GM19238 (cell line): ENCODE data around the gene TWF2.
"Not testable (repeated sequence)": the region's sequence is repeated elsewhere in the genome, so short reads cannot be mapped to it uniquely, and the experiment has no call there.

Experiments used
- DNase-seq: peaks from one replicate; pipeline ENCODE4 v3.0.0; 2011; ENCODE audit warnings: low spot score; ENCODE audit not compliant: insufficient read length

The TWF2 gene

DNA sequence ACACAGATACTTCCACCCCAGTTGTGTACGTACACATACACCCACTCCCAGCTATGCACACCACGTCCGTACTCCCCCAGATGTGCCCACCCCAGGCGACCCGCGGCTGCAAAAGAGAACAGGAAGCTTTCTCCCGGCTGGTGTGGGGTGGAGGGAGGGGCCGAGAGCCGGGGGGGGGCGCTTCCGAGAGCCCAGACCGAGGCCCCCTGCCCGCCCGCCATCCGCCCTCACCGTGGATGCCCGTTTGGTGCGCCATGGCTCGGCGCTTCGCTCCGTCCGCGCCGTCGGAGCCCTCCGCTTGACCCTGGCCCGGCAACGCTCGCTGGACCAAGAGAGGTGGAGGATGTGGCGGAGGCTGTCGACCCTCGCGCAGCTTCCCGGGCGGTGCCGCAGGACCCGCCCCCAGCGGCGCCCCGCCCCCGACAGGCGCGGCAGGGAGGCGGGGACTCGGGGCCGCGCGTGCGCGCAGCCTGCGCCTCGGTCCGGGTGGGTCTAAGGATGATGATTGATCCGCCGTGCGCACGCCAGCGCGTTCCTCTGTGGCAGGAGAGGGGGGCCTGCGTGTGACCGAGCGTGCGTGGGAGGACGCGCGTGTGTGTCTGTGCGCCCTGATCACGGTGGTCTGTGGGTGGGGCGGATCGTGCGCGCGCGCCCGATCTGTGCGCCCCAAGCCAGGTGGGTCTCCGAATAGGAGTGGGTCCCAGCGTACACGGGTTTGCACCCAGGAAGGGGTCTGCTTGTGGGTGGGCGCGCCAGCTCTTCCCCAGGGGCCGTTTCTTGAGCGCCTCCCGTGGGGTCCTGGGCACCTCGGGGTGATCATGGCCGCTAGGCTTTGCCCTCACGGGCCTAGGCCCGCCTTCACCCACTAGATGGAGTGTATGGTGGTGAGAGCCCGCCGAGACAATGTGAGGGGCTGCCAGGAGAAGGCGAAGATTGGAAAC, at the start of gene TWF2:
Gene TWF2 (minus strand): TSS at position 398 of the 941 bp plus-strand sequence. CDS start 142 bp downstream, at position 256.
- peak; percentile 96 for DNase-seq

DNA sequence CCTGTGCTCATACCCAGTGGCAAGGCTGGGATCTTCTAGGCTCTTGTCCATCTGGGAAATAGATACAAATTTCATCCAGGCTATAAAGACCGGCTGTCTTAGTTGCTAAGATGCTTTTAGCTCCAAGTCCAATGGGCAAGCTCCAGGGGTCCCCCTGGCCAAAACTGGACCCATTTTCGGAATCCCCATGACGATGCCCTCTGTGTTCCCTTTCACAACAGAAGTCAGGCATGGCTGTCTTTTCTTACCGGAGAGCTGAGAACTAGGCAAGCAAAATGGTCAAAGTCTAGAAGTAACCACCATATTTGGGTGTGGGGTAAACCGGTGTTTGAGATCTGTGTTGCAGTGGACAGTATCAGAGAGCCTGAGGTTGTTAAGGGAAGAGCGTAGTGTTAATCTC, 49.7 kb upstream of the TWF2 start:
- no peak for DNase-seq

DNA sequence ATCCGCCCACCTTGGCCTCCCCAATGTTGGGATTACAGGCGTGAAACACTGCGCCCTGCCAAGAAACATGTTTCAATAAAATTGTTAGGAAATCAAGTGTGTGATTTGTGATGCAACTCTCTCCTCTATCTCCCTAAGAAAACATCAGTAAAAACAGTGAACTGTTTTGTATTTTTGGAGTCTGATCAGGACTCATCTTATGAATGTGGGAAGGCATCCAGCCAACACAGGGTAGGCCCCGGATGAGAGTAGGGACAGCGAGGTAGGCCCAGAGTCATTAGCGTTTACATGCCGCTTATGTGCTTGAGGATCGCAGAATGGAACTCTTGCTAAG, 47.8 kb upstream of the TWF2 start:
- no peak for DNase-seq

GRCh38 chr3:52284051-52284450, 45.1 kb upstream of the TWF2 start:
- not testable (repeated sequence) for DNase-seq

- DNase-seq: no peak
Measured at GRCh38 chr3:52283306-52283705, 44.3 kb upstream of the TWF2 start.

GRCh38 chr3:52281981-52282801, 43.2 kb upstream of the TWF2 start:
- DNase-seq: no peak

DNA sequence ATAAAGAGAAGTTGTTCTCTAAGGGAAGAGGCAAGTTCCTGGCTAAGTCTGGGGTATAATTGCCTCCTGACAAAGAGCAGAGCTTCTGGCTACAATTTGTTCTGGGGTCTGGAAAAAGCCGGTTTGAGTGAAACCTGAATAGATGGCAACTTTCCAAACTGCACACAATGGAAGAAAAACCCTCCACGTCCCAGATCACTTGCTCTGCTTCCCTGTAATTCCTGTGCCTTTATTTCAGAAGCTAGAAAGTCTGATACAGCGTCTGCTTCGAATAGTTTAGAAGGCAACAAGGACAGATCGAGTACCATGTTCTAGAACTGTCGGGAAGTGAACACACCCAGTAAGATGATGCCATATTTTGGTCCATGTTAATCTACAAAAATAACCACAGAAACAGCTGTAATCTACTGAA, 41.1 kb upstream of the TWF2 start:
- no peak for DNase-seq

- no peak for DNase-seq
Measured at GRCh38 chr3:52279596-52279995, 40.6 kb upstream of the TWF2 start.

GRCh38 chr3:52278510-52279069, 39.6 kb upstream of the TWF2 start, which contains the start of gene WDR82:
WDR82 (minus strand) TSS chr3:52278649; CDS start chr3:52278361, 288 bp downstream.
- peak; percentile 97 for DNase-seq

- DNase-seq: peak; percentile 68
Measured at GRCh38 chr3:52277972-52278509, 39.1 kb upstream of the TWF2 start.

DNA sequence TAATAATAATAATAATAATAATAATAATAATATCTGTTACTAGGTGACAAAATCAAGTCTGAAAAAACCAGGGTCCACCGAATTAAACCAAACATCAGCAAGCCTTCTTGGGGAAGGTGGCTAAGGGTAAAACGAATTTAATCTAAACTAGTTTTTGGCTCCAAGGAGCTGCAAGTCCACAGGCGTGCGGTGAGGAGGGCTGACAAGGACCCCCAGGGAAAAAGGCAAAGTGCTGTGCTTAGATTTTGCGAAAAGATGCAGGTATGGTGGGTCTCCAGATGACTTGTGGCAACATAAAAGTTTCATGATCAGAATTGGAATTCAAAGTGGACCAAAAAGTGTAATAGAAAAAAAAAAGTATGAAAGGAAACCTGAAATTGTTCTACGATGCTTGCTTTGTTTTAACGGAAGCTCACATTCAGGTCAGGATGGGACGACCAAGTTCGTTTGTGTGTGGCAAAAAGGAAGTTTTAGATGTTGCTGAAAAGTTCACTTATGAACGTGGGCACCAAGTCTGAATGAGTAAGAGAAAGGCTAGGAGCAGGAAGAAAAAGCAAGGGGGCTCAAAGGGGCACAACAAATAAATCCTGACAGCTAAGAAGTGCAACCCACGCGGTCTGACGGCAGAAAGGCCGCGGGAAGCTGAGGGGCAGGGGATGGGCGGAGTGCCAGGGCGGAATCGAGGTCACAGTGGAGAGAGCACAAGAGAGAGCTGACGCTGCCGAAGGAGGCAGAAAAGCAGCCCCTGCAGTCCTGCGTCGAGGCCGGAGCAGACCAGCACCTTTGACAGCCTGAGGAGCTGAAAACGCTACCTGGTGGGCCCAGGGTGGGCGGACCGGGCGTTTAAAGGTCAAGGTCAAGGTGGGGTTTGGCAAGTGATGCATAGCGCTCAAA, 38.4 kb upstream of the TWF2 start:
- peak; percentile 65 for DNase-seq

- DNase-seq: not testable (repeated sequence)
Measured at GRCh38 chr3:52274781-52275180, 35.8 kb upstream of the TWF2 start.

- no peak for DNase-seq
Measured at GRCh38 chr3:52272831-52273230, 33.9 kb upstream of the TWF2 start.

DNA sequence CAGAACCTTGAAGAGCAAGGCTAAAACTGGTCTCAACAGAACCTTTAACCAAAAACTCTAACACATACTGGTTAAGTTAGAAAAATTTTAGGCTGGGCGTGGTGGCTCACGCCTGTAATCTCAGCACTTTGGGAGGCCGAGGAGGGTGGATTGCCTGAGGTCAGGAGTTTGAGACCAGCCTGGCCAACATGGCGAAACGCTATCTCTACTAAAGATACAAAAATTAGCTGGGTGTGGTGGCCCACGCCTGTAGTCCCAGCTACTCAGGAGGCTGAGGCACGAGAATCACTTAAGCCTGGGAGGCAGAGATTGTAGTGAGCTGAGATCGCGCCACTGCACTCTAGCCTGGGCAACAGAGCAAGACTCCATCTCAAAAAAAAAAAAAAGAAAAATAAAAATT, 33.2 kb upstream of the TWF2 start:
- DNase-seq: not testable (repeated sequence)

GRCh38 chr3:52270252-52270754, 31.3 kb upstream of the TWF2 start:
- DNase-seq: no peak

DNA sequence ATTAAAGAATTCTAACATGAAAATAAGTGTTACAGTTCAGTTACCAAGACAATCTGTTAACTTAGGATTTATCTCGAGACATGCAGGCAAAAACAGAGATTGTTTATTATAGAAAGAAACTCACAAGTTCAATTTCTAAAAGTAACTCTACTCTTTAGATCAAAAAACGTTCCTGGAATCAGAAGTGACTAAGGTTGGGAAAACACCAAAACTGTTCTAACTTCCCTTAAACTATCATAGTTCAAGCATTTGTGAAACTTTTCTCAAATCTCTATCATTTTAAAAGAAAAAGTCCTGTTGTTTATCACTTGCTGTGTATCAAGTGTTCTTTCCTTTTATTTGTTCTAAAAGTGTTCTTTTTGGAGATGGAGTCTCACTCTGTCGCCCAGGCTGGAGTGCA, 30.8 kb upstream of the TWF2 start:
- no peak for DNase-seq

DNA sequence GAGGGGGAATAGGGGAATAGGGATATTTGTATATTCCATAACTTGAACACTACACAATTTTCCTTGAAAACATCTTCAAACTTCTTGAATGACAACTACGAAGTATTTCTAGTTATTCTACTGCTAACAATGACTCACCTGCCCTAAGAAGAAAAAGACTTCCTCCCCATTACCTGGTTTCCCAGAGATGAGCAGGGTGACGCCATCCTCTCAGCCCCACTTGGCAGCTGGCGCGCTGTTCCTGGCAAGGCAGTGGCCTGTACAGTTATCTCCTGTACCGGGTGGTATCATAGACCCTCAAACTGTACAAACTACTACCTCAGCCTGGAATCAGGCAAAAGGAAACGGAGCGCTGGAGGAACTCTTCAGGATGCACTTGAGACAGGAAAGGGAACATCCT, 29.1 kb upstream of the TWF2 start:
- DNase-seq: no peak

DNA sequence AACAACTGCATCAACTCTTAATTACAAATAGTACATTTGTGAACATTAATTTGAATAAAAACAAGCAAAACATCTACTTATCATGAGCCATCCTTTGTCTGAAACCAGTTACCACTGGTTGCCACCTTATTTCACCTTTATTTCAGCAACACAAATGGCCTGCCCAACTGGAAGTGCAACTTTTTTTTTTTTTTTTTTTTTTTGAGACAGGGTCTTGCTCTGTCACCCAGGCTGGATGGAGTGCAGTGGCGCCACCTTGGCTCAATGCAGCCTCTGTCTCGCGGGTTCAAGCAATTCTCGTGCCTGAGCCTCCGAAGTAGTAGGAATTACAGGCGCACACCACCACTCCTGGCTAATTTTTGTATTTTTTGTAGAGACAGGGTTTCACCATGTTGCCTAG, 26.4 kb upstream of the TWF2 start:
- no peak for DNase-seq

DNA sequence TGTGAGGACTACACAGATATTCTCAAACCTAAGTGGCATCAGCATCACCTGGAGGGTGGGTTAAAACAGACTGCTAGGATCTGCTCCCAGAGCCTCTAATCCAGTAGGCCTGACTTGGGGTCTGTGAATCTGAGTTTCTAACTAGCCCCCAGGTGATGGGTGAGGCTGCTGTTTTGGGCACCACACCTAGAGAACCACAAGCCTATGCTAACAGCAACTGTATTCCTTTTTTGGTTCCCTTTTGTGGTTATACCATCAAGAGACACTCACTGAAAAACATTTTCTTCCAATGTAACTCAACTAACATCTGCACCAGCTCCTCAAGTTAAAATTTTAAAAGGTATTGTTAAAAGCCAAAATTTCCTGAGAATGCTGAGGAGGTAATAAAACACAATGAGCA, 23.5 kb upstream of the TWF2 start:
- no peak for DNase-seq

DNA sequence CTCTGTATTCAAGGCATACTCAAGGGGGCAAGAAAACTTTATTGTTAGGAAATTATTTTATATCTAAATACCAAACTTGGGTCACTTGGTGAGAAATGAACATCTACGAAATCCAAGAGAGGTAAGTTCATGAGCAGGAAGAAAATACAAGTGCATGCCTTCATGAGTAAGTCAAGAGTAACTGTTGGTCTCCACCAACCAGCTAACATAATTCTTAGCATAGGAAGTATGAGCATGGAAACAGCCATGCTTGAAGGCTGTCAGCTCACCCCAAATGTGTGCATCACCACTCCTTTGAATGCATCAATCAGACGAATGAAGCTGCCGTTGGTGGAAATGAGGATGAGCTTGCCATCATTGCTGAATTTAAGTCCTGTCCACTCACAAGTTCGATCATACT, 20.5 kb upstream of the TWF2 start:
- DNase-seq: no peak
